Glutamatergic neuron (in vitro differentiated cells): ENCODE results near the gene CRTAC1. TPM values are rescaled to one million over a fixed set of nuclear protein-coding genes. Genes with fewer than 3 reads are reported as not detected.

ENCODE experiments used
- DNase-seq: peaks from one replicate; pipeline ENCODE4 v3.0.0; 2022
- H3K27ac Mint-ChIP-seq: one replicate; pipeline ENCODE4 v1.8.0; 2020; ENCODE audit warnings: mild to moderate bottlenecking, mixed read lengths, inconsistent platforms; ENCODE audit not compliant: unreplicated experiment
- H3K27me3 Mint-ChIP-seq: one replicate; pipeline ENCODE4 v1.8.0; 2020; ENCODE audit warnings: mild to moderate bottlenecking, moderate library complexity, mixed read lengths, inconsistent platforms; ENCODE audit not compliant: unreplicated experiment
- H3K36me3 Mint-ChIP-seq: one replicate; pipeline ENCODE4 v1.8.0; 2020; ENCODE audit warnings: mild to moderate bottlenecking, mixed read lengths, inconsistent platforms; ENCODE audit not compliant: unreplicated experiment
- H3K4me1 Mint-ChIP-seq: one replicate; pipeline ENCODE4 v1.8.0; 2020; ENCODE audit warnings: mild to moderate bottlenecking, low read depth, mixed read lengths, inconsistent platforms; ENCODE audit not compliant: unreplicated experiment
- H3K4me3 Mint-ChIP-seq: one replicate; pipeline ENCODE4 v1.8.0; 2020; ENCODE audit warnings: mild to moderate bottlenecking, mixed read lengths, inconsistent platforms; ENCODE audit not compliant: unreplicated experiment
- H3K9me3 Mint-ChIP-seq: one replicate; pipeline ENCODE4 v1.8.0; 2020; ENCODE audit warnings: mild to moderate bottlenecking, moderate library complexity, mixed read lengths, inconsistent platforms; ENCODE audit not compliant: unreplicated experiment
- total RNA-seq: library from RNA; stranded (reverse); fragmentation: NEBNext Ultra II Directional; extraction: Animal tissue kit (Norgen Biotek cat#: 25700); gene quantifications from one replicate; pipeline ENCODE4 v1.2.1, GENCODE V29; 2021; ENCODE audit not compliant: unreplicated experiment
- TF ChIP-seq, protein P1 (sequence below): fragments of 200-600 bp; sonication (generic); IDR thresholded peaks from one replicate; pipeline ENCODE4 v1.5.0; 2021; ENCODE audit not compliant: partially characterized antibody, unreplicated experiment

Gene CRTAC1
- total RNA-seq, 1 donor from 2014 or later, result 2.5 TPM

GRCh38 chr10:98058295-98058694 lies 27.9 kb upstream of the CRTAC1 start:
- H3K27me3 Mint-ChIP-seq, result peaks cover 9% of the 10 kb centered on the region
- no peaks in the 10 kb centered on the region for H3K4me1 Mint-ChIP-seq

GRCh38 chr10:98055841-98056516 lies 25.6 kb upstream of the CRTAC1 start:
- no peak overlapping the region for H3K4me3 Mint-ChIP-seq
- no peaks in the 10 kb centered on the region for H3K36me3 Mint-ChIP-seq
- no peaks in the 10 kb centered on the region for H3K4me1 Mint-ChIP-seq
- TF ChIP-seq, protein P1, sequence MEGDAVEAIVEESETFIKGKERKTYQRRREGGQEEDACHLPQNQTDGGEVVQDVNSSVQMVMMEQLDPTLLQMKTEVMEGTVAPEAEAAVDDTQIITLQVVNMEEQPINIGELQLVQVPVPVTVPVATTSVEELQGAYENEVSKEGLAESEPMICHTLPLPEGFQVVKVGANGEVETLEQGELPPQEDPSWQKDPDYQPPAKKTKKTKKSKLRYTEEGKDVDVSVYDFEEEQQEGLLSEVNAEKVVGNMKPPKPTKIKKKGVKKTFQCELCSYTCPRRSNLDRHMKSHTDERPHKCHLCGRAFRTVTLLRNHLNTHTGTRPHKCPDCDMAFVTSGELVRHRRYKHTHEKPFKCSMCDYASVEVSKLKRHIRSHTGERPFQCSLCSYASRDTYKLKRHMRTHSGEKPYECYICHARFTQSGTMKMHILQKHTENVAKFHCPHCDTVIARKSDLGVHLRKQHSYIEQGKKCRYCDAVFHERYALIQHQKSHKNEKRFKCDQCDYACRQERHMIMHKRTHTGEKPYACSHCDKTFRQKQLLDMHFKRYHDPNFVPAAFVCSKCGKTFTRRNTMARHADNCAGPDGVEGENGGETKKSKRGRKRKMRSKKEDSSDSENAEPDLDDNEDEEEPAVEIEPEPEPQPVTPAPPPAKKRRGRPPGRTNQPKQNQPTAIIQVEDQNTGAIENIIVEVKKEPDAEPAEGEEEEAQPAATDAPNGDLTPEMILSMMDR, result no peak
- no peak for DNase-seq
- no peak overlapping the region for H3K27ac Mint-ChIP-seq
- peaks cover 10% of the 10 kb centered on the region for H3K27me3 Mint-ChIP-seq
- peaks cover 2% of the 10 kb centered on the region for H3K9me3 Mint-ChIP-seq

More at GRCh38 chr10:98058295-98058694, 27.9 kb upstream of the CRTAC1 start:
- TF ChIP-seq, protein P1, result no peak
- Mint-ChIP-seq H3K4me3 (no peak overlapping the region), H3K9me3 (peaks cover 1% of the 10 kb centered on the region), H3K36me3 (no peaks in the 10 kb centered on the region), H3K27ac (no peak overlapping the region)
- no peak for DNase-seq

DNA sequence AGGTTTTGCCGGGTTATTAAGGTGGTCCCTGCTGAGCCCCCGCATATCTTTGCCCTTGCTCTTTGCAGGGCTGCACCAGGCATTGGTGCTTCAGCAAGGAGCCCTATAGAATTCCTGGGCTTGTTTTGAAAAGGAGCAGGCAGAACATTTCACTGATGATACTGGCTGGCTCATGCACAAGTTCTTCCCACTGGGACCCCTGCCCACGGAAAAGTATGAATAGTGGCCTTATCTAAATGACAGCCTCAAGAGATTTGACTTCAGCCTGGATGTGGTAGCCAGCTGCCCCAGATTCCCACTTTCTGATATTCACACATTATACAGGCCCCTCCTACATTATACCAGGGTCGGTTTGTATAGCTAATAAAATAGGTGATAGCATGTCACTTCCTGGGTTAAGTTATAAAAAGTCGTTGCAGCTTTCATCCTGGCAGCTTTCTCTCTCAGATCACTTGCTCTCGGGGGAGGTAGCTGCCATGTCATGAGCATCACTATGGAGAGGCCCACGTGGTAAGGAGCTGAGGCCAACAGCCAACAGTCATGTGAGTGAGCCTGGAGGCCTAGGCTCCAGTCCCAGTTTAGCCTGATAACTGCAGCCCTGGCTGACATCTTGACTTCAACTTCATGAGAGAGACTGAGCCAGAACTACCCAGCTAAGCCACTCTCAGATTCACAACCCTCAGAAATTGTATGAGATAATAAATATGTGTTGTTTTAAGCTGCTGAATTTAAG lies 16.8 kb upstream of the CRTAC1 start:
- Mint-ChIP-seq H3K27me3 (peaks cover 12% of the 10 kb centered on the region), H3K9me3 (peaks cover 10% of the 10 kb centered on the region), H3K4me1 (peaks cover 13% of the 10 kb centered on the region), H3K36me3 (no peaks in the 10 kb centered on the region), H3K4me3 (no peak overlapping the region), H3K27ac (no peak overlapping the region)
- no peak for DNase-seq
- TF ChIP-seq, protein P1, result no peak

DNA sequence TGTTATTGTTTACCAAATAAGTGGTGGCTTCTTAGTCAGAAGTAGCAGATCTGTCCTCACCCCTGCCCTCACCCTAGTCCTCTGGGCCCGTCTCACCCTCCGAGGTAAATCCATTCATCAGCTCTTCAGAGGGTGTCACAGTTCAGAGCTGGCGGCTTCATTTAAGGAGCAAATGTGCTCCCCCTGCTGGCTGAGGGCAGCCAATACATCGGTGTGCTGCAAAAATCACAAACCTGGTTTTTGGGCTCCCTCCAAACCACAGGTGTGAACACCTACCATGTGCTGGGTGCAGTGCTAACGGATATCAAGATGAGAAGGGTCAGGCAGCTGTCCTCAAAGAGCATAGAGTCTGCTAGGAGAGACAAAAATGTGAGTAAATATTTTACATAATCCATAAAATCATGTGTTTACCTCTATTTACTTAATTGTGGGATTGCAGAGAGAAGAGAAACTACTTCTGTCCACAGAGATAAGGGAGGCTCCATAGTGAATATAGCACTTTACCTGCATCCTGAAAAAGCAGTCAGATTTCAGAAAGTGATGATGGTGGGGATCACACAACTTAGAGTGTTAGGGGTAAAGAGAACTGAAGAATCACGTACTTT lies 15.5 kb upstream of the CRTAC1 start:
- H3K4me1 Mint-ChIP-seq, result peaks cover 13% of the 10 kb centered on the region
- no peak overlapping the region for H3K4me3 Mint-ChIP-seq
- H3K36me3 Mint-ChIP-seq, result no peaks in the 10 kb centered on the region
- H3K27ac Mint-ChIP-seq, result no peak overlapping the region
- DNase-seq, result peak; percentile 71
- peaks cover 10% of the 10 kb centered on the region for H3K9me3 Mint-ChIP-seq
- peaks cover 12% of the 10 kb centered on the region for H3K27me3 Mint-ChIP-seq
- TF ChIP-seq, protein P1, result peak; percentile 95
